Neuronal stem cell (in vitro differentiated cells): ENCODE results near the gene LLGL2.

ENCODE experiments used
- DNase-seq: peaks from one replicate; pipeline ENCODE4 v3.0.0-alpha.2; 2013; ENCODE audit warnings: low spot score
- H2AFZ ChIP-seq: one replicate; pipeline ENCODE4 v1.6.1; 2013; ENCODE audit warnings: mild to moderate bottlenecking, low read length, inconsistent platforms
- H2AK5ac ChIP-seq: 2 replicates; pipeline ENCODE4 v1.6.1; 2013; ENCODE audit warnings: low read depth, mild to moderate bottlenecking, inconsistent platforms, low read length, moderate library complexity, mixed read lengths
- H2BK120ac ChIP-seq: 2 replicates; pipeline ENCODE4 v1.6.1; 2013; ENCODE audit warnings: low read depth, mild to moderate bottlenecking, inconsistent platforms, low read length, moderate library complexity, mixed read lengths
- H2BK12ac ChIP-seq: one replicate; pipeline ENCODE4 v1.6.1; 2013; ENCODE audit warnings: low read length, inconsistent platforms
- H2BK15ac ChIP-seq: 2 replicates; pipeline ENCODE4 v1.6.1; 2013; ENCODE audit warnings: mild to moderate bottlenecking, low read length, inconsistent platforms, mixed read lengths
- H2BK5ac ChIP-seq: one replicate; pipeline ENCODE4 v1.6.1; 2013; ENCODE audit warnings: inconsistent platforms, mild to moderate bottlenecking, low read length, moderate library complexity
- H3K14ac ChIP-seq: one replicate; pipeline ENCODE4 v1.6.1; 2013; ENCODE audit warnings: low read length, inconsistent platforms
- H3K18ac ChIP-seq: 2 replicates; pipeline ENCODE4 v1.6.1; 2013; ENCODE audit warnings: low read length, inconsistent platforms
- H3K23ac ChIP-seq: 2 replicates; pipeline ENCODE4 v1.6.1; 2013; ENCODE audit warnings: low read depth, mild to moderate bottlenecking, mixed read lengths, low read length, inconsistent platforms; ENCODE audit not compliant: poor library complexity
- H3K27ac ChIP-seq: replicated peaks from 3 replicates; pipeline ENCODE4 v1.5.1; 2013; ENCODE audit warnings: low read length, inconsistent platforms
- H3K27me3 ChIP-seq, 3 experiments: 2 replicates each; pipeline ENCODE4 v1.6.1; 2013; ENCODE audit warnings: low read length in 3 of 3, mild to moderate bottlenecking in 2 of 3, inconsistent platforms in 1 of 3, low read depth in 1 of 3, mixed read lengths in 1 of 3, moderate library complexity in 1 of 3; ENCODE audit not compliant: control insufficient read depth in 3 of 3, insufficient read depth in 3 of 3
- H3K36me3 ChIP-seq, 2 donors: replicated peaks in 1 of 2; 2 replicates each; pipeline ENCODE4 v1.6.1; 2013; ENCODE audit warnings: low read length in 2 of 2; ENCODE audit not compliant: control insufficient read depth in 2 of 2, insufficient read depth in 2 of 2
- H3K4ac ChIP-seq: 2 replicates; pipeline ENCODE4 v1.6.1; 2013; ENCODE audit warnings: inconsistent platforms, mild to moderate bottlenecking, low read length, moderate library complexity
- H3K4me1 ChIP-seq, 2 donors: 1 replicate in 1 of 2; 2 replicates in 1 of 2; pipeline ENCODE4 v1.6.1; 2013; ENCODE audit warnings: low read length in 2 of 2, low read depth in 1 of 2; ENCODE audit not compliant: control insufficient read depth in 2 of 2, insufficient read depth in 1 of 2
- H3K4me2 ChIP-seq: one replicate; pipeline ENCODE4 v1.6.1; 2013; ENCODE audit warnings: mild to moderate bottlenecking, low read length, inconsistent platforms; ENCODE audit not compliant: insufficient read depth, poor library complexity, severe bottlenecking
- H3K4me3 ChIP-seq, 2 donors: 2 replicates each; pipeline ENCODE4 v1.5.1; 2013; ENCODE audit warnings: low read length in 2 of 2, mild to moderate bottlenecking in 2 of 2, inconsistent platforms in 1 of 2, moderate library complexity in 1 of 2
- H3K79me1 ChIP-seq: one replicate; pipeline ENCODE4 v1.6.1; 2013; ENCODE audit warnings: low read depth, mild to moderate bottlenecking, inconsistent platforms, low read length, moderate library complexity
- H3K9ac ChIP-seq: one replicate; pipeline ENCODE4 v1.6.1; 2013; ENCODE audit warnings: mild to moderate bottlenecking, low read depth, low read length, inconsistent platforms; ENCODE audit not compliant: poor library complexity
- H3K9me3 ChIP-seq, 2 donors: replicated peaks in 1 of 2; 2 replicates each; pipeline versions ENCODE3 to v1.6.1; 2013; ENCODE audit warnings: low read length in 2 of 2, mild to moderate bottlenecking in 2 of 2, inconsistent platforms in 1 of 2, low read depth in 1 of 2, mixed read lengths in 1 of 2, moderate library complexity in 1 of 2; ENCODE audit not compliant: control insufficient read depth in 2 of 2, insufficient read depth in 1 of 2
- H4K8ac ChIP-seq: one replicate; pipeline ENCODE4 v1.6.1; 2013; ENCODE audit warnings: low read depth, mild to moderate bottlenecking, inconsistent platforms, low read length, moderate library complexity
- H4K91ac ChIP-seq: one replicate; pipeline ENCODE4 v1.6.1; 2013; ENCODE audit warnings: low read length, low read depth, mild to moderate bottlenecking, inconsistent platforms; ENCODE audit not compliant: poor library complexity
- WGBS, 2 donors: extraction: QIAGEN DNeasy Blood & Tissue Kit; methylation state at CpG; one replicate each; pipeline ENCODE4 v1.1.7; 2013; ENCODE audit warnings: missing lambda C conversion rate in 2 of 2, mixed read lengths in 1 of 2; ENCODE audit not compliant: insufficient read length in 2 of 2, insufficient replicate concordance in 1 of 2; ENCODE audit errors: extremely low coverage in 2 of 2; 5-methylcytosine and 5-hydroxymethylcytosine counted together

The LLGL2 gene

GRCh38 chr17:75623386-75623785, 97.9 kb downstream of the LLGL2 start:
- WGBS, 2 donors, result no CpG with 5 or more reads among the region's 9 CpGs

GRCh38 chr17:75624021-75624420, 98.5 kb downstream of the LLGL2 start:
- no peak overlapping the region for H4K8ac ChIP-seq
- no peak overlapping the region for H3K9ac ChIP-seq
- no peak overlapping the region for H3K14ac ChIP-seq
- no peak overlapping the region for H4K91ac ChIP-seq
- H2AK5ac ChIP-seq, result no peak overlapping the region
- H2BK120ac ChIP-seq, result no peak overlapping the region
- no CpG with 5 or more reads among the region's 12 CpGs for WGBS, 2 donors
- H3K36me3 ChIP-seq, result peaks cover 0 to 8% of the 10 kb centered on the region in 2 donors
- H3K4me2 ChIP-seq, result no peak overlapping the region
- H3K18ac ChIP-seq, result no peak overlapping the region
- no peak overlapping the region for H2BK12ac ChIP-seq
- peak overlapping the region; percentile 55 for H3K23ac ChIP-seq
- DNase-seq, result no peak
- no peak overlapping the region for H3K4ac ChIP-seq
- H3K4me1 ChIP-seq, result peaks cover 6 to 8% of the 10 kb centered on the region in 2 donors
- H3K79me1 ChIP-seq, result peaks cover 2% of the 10 kb centered on the region
- H3K27ac ChIP-seq, result no peak overlapping the region
- H3K9me3 ChIP-seq, result no peaks in the 10 kb centered on the region
- no peak overlapping the region for H2BK15ac ChIP-seq
- no peak overlapping the region for H2BK5ac ChIP-seq
- peaks cover 0 to 3% (median 0%) of the 10 kb centered on the region in 3 experiments for H3K27me3 ChIP-seq
- no peak overlapping the region for H3K4me3 ChIP-seq
- no peak overlapping the region for H2AFZ ChIP-seq

More at GRCh38 chr17:75623386-75623785, 97.9 kb downstream of the LLGL2 start:
- Histone ChIP-seq H3K23ac (no peak overlapping the region), H3K4me2 (no peak overlapping the region), H2BK15ac (no peak overlapping the region), H3K79me1 (peaks cover 2% of the 10 kb centered on the region), H3K9me3 (no peaks in the 10 kb centered on the region), H2BK120ac (no peak overlapping the region), H3K4ac (no peak overlapping the region), H2BK5ac (no peak overlapping the region), H4K91ac (no peak overlapping the region), H4K8ac (no peak overlapping the region), H3K36me3 (peaks cover 0 to 7% of the 10 kb centered on the region in 2 donors), H3K14ac (no peak overlapping the region), H2AFZ (no peak overlapping the region), H3K4me3 (no peak overlapping the region), H3K27me3 (peaks cover 0 to 3% (median 0%) of the 10 kb centered on the region in 3 experiments), H2AK5ac (no peak overlapping the region), H3K9ac (no peak overlapping the region), H3K4me1 (peaks cover 6 to 8% of the 10 kb centered on the region in 2 donors), H2BK12ac (no peak overlapping the region), H3K18ac (no peak overlapping the region), H3K27ac (no peak overlapping the region)
- no peak for DNase-seq
